Glutamatergic neuron (in vitro differentiated cells): ENCODE results near the gene CALM3. TPM values are rescaled to one million over a fixed set of nuclear protein-coding genes. Genes with fewer than 3 reads are reported as not detected.

Source experiments
- DNase-seq: peaks from one replicate; pipeline ENCODE4 v3.0.0; 2022
- H3K27ac Mint-ChIP-seq: one replicate; pipeline ENCODE4 v1.8.0; 2020; ENCODE audit warnings: mild to moderate bottlenecking, mixed read lengths, inconsistent platforms; ENCODE audit not compliant: unreplicated experiment
- H3K27me3 Mint-ChIP-seq: one replicate; pipeline ENCODE4 v1.8.0; 2020; ENCODE audit warnings: mild to moderate bottlenecking, moderate library complexity, mixed read lengths, inconsistent platforms; ENCODE audit not compliant: unreplicated experiment
- H3K36me3 Mint-ChIP-seq: one replicate; pipeline ENCODE4 v1.8.0; 2020; ENCODE audit warnings: mild to moderate bottlenecking, mixed read lengths, inconsistent platforms; ENCODE audit not compliant: unreplicated experiment
- H3K4me1 Mint-ChIP-seq: one replicate; pipeline ENCODE4 v1.8.0; 2020; ENCODE audit warnings: mild to moderate bottlenecking, low read depth, mixed read lengths, inconsistent platforms; ENCODE audit not compliant: unreplicated experiment
- H3K4me3 Mint-ChIP-seq: one replicate; pipeline ENCODE4 v1.8.0; 2020; ENCODE audit warnings: mild to moderate bottlenecking, mixed read lengths, inconsistent platforms; ENCODE audit not compliant: unreplicated experiment
- H3K9me3 Mint-ChIP-seq: one replicate; pipeline ENCODE4 v1.8.0; 2020; ENCODE audit warnings: mild to moderate bottlenecking, moderate library complexity, mixed read lengths, inconsistent platforms; ENCODE audit not compliant: unreplicated experiment
- total RNA-seq: library from RNA; stranded (reverse); fragmentation: NEBNext Ultra II Directional; extraction: Animal tissue kit (Norgen Biotek cat#: 25700); gene quantifications from one replicate; pipeline ENCODE4 v1.2.1, GENCODE V29; 2021; ENCODE audit not compliant: unreplicated experiment
- TF ChIP-seq, protein P1 (sequence below): fragments of 200-600 bp; sonication (generic); IDR thresholded peaks from one replicate; pipeline ENCODE4 v1.5.0; 2021; ENCODE audit not compliant: partially characterized antibody, unreplicated experiment

Gene CALM3
- total RNA-seq, 1 donor from 2014 or later, result 845 TPM

DNA sequence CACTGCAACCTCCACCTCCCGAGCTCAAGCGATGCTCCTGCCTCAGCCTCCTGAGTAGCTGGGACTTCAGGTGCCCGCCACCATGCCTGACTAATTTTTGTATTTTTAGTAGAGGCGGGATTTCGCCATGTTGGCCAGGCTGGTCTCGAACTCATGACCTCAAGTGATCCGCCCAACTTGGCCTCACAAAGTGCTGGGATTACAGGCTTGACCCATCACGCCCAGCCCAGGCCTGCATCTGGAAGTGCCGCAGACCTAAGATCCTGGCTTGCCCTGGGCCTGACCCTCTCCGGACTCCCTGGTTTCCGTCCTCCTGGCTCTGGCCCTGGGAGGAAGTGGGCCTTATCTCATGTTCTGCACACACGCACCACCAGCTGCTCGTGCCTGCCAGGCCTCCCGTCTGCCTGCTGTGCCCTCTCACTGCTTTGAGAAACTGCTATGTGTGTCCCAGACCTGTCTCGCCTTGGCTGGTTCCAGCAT is 28.5 kb downstream of the CALM3 start:
- TF ChIP-seq, protein P1, sequence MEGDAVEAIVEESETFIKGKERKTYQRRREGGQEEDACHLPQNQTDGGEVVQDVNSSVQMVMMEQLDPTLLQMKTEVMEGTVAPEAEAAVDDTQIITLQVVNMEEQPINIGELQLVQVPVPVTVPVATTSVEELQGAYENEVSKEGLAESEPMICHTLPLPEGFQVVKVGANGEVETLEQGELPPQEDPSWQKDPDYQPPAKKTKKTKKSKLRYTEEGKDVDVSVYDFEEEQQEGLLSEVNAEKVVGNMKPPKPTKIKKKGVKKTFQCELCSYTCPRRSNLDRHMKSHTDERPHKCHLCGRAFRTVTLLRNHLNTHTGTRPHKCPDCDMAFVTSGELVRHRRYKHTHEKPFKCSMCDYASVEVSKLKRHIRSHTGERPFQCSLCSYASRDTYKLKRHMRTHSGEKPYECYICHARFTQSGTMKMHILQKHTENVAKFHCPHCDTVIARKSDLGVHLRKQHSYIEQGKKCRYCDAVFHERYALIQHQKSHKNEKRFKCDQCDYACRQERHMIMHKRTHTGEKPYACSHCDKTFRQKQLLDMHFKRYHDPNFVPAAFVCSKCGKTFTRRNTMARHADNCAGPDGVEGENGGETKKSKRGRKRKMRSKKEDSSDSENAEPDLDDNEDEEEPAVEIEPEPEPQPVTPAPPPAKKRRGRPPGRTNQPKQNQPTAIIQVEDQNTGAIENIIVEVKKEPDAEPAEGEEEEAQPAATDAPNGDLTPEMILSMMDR, result no peak
- H3K27me3 Mint-ChIP-seq, result peaks cover 8% of the 10 kb centered on the region

DNA sequence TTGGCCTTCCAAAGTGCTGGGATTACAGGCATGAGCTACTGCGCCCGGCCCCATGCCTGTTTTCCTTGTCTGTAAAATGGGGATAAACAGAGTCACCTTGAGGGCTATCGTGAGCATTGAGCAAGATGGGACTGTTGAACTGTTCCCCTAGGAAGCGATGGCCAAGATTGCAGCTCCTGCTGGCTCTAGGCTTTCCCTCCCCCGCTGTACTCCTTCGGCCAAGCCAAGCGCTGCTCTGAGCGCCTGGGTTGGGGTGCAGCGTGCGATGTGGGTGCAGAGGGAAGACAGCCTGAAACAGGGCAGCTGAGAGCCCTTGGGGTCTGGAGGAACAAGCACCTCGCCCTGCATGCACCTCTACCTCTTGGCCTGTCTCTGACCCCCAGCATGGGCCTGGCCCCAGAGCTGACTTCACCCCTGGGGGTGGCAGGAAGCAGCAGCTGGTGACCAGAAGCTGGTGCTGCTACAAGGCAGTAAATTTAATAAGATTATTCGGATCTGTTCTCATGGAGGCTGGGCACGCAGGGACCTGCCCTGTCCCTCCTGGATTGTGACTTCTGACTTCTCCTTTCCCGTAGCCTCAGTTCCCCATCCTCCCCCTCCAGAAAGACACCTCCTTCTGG is 29.6 kb downstream of the CALM3 start:
- no peak for DNase-seq
- peaks cover 11% of the 10 kb centered on the region for H3K9me3 Mint-ChIP-seq
- TF ChIP-seq, protein P1, result no peak
- peak overlapping the region; percentile 91 for H3K27ac Mint-ChIP-seq
- H3K4me1 Mint-ChIP-seq, result peaks cover 28% of the 10 kb centered on the region
- H3K27me3 Mint-ChIP-seq, result peaks cover 11% of the 10 kb centered on the region
- H3K36me3 Mint-ChIP-seq, result no peaks in the 10 kb centered on the region
- peak overlapping the region; percentile 82 for H3K4me3 Mint-ChIP-seq

More for the DNA sequence above, 28.5 kb downstream of the CALM3 start:
- Mint-ChIP-seq H3K4me3 (peak overlapping the region; percentile 20), H3K27ac (peak overlapping the region; percentile 66), H3K36me3 (no peaks in the 10 kb centered on the region), H3K4me1 (peaks cover 28% of the 10 kb centered on the region), H3K9me3 (peaks cover 11% of the 10 kb centered on the region)
- no peak for DNase-seq

DNA sequence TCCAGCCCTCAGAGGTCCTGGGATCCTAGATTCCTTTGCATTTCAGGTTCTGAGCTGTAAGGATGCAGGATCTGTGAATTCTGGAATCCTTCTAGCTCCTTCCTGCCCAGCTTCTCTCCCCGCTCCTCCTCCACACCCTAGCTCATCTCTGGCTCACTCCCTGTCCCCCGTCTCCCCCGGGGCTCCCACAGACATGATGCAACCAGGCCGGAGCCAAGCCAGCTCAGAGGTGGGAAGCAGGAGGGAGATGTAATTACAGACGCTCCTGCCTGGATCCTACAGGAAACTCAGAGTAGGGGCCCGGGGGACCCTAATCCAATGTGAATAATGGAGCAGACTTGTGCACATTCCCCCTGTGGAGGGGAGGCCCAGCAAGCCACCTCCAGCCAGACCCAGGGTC is 30.4 kb downstream of the CALM3 start:
- H3K27me3 Mint-ChIP-seq, result peaks cover 12% of the 10 kb centered on the region
- peaks cover 28% of the 10 kb centered on the region for H3K4me1 Mint-ChIP-seq
- peak overlapping the region; percentile 91 for H3K27ac Mint-ChIP-seq
- peak overlapping the region; percentile 82 for H3K4me3 Mint-ChIP-seq
- peak; percentile 76 for DNase-seq
- H3K9me3 Mint-ChIP-seq, result peaks cover 13% of the 10 kb centered on the region
- TF ChIP-seq, protein P1, result no peak
- H3K36me3 Mint-ChIP-seq, result no peaks in the 10 kb centered on the region

DNA sequence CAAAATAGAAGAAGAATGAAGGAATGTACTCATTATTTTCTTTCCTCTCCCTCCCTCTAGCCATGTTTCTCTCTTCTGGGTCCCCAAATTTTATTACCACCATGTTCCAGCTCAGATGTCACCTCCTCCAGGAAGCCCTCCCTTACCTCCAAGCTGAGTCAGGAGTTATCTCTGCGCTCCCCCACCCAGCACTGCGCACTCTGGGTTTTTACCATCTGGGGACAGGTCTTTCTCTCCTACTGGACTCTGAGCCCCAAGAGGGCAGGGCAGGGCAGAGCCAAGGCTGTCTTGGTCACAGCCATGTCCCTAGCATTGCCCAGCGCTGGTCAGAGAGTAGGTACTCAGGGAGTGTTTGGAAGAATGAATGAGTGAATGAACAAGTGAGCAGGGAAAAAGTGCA is 32.0 kb downstream of the CALM3 start:
- no peaks in the 10 kb centered on the region for H3K36me3 Mint-ChIP-seq
- peaks cover 10% of the 10 kb centered on the region for H3K9me3 Mint-ChIP-seq
- H3K4me3 Mint-ChIP-seq, result peak overlapping the region; percentile 82
- peaks cover 12% of the 10 kb centered on the region for H3K27me3 Mint-ChIP-seq
- H3K4me1 Mint-ChIP-seq, result peaks cover 28% of the 10 kb centered on the region
- no peak for DNase-seq
- TF ChIP-seq, protein P1, result no peak
- peak overlapping the region; percentile 22 for H3K27ac Mint-ChIP-seq

DNA sequence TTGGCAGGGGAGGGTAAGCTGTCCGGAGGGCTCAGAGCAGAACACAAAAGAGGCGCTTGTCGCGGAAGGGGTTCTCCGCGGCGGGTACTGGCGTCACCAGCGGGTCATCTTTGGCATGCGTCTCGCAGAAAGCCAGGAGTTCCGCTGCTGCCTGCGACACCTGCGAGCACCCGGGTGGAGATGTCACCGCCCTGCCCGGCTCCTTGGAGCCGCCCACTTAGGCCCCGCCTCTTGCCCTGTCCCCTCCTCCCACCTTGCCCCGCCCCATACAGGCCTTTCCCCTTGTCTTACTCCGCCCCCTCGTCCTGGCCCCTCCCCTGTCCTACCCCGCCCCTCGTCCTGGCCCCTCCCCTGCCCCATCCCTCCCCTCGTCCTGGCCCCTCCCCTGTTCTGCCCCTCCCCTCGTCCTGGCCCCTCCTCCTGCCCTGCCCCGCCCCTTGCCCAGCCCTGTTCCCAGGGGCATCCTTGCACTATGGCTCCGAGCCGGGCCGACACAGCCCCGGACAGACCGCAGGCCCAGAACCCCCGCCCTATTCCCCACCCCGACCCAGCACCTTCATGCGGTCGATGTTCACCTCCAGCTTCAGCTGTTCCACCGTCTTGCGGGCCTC is 33.0 kb downstream of the CALM3 start:
- Mint-ChIP-seq H3K4me1 (peaks cover 28% of the 10 kb centered on the region), H3K27ac (peak overlapping the region; percentile 91), H3K4me3 (peak overlapping the region; percentile 82), H3K9me3 (peaks cover 10% of the 10 kb centered on the region), H3K27me3 (peaks cover 10% of the 10 kb centered on the region), H3K36me3 (no peaks in the 10 kb centered on the region)
- peak; percentile 94 for DNase-seq
- TF ChIP-seq, protein P1, result no peak
